ENCODE results near the gene METTL2B.
A peak's percentile ranks its signal among the peaks of the same experiment; 100 is the strongest.

Gene METTL2B

GRCh38 chr7:128476402-128477335 is at the start of gene METTL2B:
TSS of gene METTL2B (plus strand) at chr7:128476748. CDS start at chr7:128476766, 18 bp downstream.
- DNase-seq: peak; percentile 84 to 85

GRCh38 chr7:128427289-128427891 is 49.2 kb upstream of the METTL2B start:
- DNase-seq: peak; percentile 26

- DNase-seq: no peak
These were observed 46.3 kb upstream of the METTL2B start for GRCh38 chr7:128430207-128430606.

GRCh38 chr7:128431221-128431620 is 45.3 kb upstream of the METTL2B start:
- no peak for DNase-seq

- no peak for DNase-seq
These were observed 44.8 kb upstream of the METTL2B start for GRCh38 chr7:128431754-128432153.

GRCh38 chr7:128434413-128435326 is 41.9 kb upstream of the METTL2B start:
- no peak for DNase-seq

GRCh38 chr7:128435327-128435686 is 41.2 kb upstream of the METTL2B start:
- DNase-seq: no peak

GRCh38 chr7:128437426-128438332 is 38.9 kb upstream of the METTL2B start:
- no peak for DNase-seq

GRCh38 chr7:128442356-128442755 is 34.2 kb upstream of the METTL2B start:
- DNase-seq: no peak

- no peak for DNase-seq
These were observed 32.5 kb upstream of the METTL2B start for GRCh38 chr7:128443831-128444600.

- DNase-seq: no peak
These were observed 30.2 kb upstream of the METTL2B start for GRCh38 chr7:128446306-128446705.

GRCh38 chr7:128447941-128448564 is 28.5 kb upstream of the METTL2B start:
- DNase-seq: no peak

- DNase-seq: no peak
These were observed 27.7 kb upstream of the METTL2B start for GRCh38 chr7:128448751-128449302.

GRCh38 chr7:128450409-128450808 is 26.1 kb upstream of the METTL2B start:
- no peak for DNase-seq

GRCh38 chr7:128450913-128451312 is 25.6 kb upstream of the METTL2B start:
- DNase-seq: no peak

- DNase-seq: no peak
These were observed 24.0 kb upstream of the METTL2B start for GRCh38 chr7:128452552-128452951.

GRCh38 chr7:128453836-128454804 is 22.4 kb upstream of the METTL2B start:
- DNase-seq: no peak

GRCh38 chr7:128454808-128455542 is 21.6 kb upstream of the METTL2B start:
- no peak for DNase-seq
